SU-DHL-6 (cell line): ENCODE measurements around the gene CFAP65.

Source experiments
- EZH2phosphoT487 ChIP-seq: fragments of 200-600 bp; sonication (generic), shearing (Covaris generic); conservative IDR thresholded peaks from 2 replicates; pipeline ENCODE4 v1.6.1; 2018; ENCODE audit warnings: mild to moderate bottlenecking, antibody characterized with exemption, low read length, moderate library complexity, mixed read lengths
- TF ChIP-seq, protein P1 (sequence below): fragments of 200-600 bp; sonication (generic); IDR thresholded peaks from one replicate; pipeline ENCODE4 v1.5.1; 2017; ENCODE audit warnings: antibody characterized with exemption, mild to moderate bottlenecking, low read length, moderate library complexity; ENCODE audit not compliant: insufficient read depth, poor library complexity, severe bottlenecking

DNA sequence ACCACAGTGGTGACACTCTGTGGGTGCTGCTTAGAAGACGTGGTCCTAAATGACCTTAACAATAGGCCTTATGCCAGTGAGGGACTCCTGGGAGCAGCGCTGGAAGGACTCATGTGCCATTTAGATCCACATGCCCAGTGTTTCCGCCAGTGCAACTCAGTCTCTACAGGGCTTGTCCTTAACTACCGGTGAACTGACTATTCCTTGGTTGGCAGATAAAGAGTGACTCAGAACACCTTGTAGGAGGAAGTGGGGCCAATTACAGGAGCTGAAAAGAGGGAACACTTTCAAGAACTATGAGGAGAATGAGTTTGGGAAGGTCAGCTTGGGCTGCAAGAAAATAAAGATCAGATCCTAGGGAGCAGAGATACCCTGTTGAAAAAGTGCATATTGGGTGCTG is 83.6 kb downstream of the CFAP65 start:
- TF ChIP-seq, protein P1, sequence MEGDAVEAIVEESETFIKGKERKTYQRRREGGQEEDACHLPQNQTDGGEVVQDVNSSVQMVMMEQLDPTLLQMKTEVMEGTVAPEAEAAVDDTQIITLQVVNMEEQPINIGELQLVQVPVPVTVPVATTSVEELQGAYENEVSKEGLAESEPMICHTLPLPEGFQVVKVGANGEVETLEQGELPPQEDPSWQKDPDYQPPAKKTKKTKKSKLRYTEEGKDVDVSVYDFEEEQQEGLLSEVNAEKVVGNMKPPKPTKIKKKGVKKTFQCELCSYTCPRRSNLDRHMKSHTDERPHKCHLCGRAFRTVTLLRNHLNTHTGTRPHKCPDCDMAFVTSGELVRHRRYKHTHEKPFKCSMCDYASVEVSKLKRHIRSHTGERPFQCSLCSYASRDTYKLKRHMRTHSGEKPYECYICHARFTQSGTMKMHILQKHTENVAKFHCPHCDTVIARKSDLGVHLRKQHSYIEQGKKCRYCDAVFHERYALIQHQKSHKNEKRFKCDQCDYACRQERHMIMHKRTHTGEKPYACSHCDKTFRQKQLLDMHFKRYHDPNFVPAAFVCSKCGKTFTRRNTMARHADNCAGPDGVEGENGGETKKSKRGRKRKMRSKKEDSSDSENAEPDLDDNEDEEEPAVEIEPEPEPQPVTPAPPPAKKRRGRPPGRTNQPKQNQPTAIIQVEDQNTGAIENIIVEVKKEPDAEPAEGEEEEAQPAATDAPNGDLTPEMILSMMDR, result no peak
- no peak for TF ChIP-seq EZH2phosphoT487
